Measurements from ENCODE around the gene CFAP46.

DNA sequence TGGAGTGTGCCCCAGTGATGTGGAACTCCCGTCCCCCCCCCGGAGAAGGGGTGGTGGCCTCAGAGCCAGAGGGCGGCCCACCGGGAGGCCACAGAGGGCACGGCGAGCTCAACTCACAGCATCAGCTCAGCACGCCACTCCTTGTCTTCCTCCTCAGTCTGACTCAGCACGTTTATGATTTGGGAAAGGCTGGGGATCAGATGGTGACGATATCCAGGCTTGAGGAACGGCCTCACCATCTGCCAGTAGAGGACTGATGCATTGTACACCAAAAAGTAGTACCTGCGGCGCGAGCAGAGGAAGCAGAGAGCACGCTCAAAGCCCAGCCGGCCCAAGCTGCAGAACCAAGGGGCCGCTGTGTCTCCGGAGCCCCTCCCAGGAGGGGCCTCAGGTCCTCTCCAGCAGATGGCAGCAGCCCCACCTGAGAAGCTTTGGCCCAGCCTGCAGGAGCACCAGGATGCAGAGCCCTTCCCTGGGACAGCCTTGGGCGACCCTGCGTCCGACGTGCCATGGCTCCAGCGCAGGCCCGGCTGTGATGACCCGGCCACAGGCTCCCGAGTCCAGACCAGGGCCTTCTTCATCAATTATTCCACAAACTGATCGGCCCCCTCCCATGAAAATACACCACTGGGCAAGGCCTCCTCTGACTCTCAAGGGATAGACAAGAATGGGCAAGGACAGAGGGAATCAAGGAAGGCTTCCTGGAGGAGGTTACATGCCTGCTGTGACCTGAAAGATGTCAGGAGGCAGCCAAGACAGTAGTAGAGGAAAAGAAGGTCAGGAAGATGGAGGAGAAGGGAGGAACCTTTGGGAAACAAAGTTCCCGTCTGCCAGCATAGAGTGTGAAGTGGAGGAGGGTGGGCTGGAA is 3.7 kb downstream of the CFAP46 start:
- TF ChIP-seq EGR1 (IDR thresholded peaks at IDR 0.05; ENCODE audit: borderline replicate concordance in 1 of 2, low read depth in 2 of 2, low read length in 2 of 2) (no peak), ZNF274 (IDR thresholded peaks at IDR 0.05; ENCODE audit: insufficient read depth, insufficient read length) (no peak)
- TF ChIP-seq, protein P1, sequence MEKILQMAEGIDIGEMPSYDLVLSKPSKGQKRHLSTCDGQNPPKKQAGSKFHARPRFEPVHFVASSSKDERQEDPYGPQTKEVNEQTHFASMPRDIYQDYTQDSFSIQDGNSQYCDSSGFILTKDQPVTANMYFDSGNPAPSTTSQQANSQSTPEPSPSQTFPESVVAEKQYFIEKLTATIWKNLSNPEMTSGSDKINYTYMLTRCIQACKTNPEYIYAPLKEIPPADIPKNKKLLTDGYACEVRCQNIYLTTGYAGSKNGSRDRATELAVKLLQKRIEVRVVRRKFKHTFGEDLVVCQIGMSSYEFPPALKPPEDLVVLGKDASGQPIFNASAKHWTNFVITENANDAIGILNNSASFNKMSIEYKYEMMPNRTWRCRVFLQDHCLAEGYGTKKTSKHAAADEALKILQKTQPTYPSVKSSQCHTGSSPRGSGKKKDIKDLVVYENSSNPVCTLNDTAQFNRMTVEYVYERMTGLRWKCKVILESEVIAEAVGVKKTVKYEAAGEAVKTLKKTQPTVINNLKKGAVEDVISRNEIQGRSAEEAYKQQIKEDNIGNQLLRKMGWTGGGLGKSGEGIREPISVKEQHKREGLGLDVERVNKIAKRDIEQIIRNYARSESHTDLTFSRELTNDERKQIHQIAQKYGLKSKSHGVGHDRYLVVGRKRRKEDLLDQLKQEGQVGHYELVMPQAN (conservative IDR thresholded peaks at IDR 0.05), result no peak
